NCI-H187 treated with DMSO at 0.1 percent for 48 hours (cell line): Measurements from ENCODE around the gene ZNF652.
A peak's percentile ranks its signal among the peaks of the same experiment; 100 is the strongest.
"Not testable (repeated sequence)": the region's sequence is repeated elsewhere in the genome, so short reads cannot be mapped to it uniquely, and the experiment has no call there.

Experiments
- DNase-seq: peaks from one replicate; lab custom pipeline; 2025; lab: John Stamatoyannopoulos, UW

ZNF652 gene

GRCh38 chr17:49386373-49386772, 24.3 kb upstream of the ZNF652 start:
- no peak for DNase-seq

DNA sequence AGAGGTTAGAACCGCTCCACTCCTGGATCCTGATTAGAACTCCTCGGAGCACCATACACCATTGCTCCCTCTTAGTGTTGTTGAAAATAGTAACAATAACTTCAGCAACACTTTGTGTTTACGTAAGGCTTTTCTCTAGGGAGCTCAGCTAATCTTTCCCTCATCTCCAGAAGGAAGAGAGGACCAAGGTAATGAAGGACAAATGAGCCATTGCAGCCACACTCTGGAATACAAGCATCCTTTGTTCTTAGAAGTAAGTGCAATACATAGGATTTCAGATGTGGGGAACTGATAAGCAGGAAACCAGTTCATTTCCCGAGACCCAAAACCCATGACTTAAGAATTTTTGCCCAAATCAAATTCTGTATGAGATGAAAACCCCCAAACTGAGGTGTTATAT, 22.9 kb upstream of the ZNF652 start:
- no peak for DNase-seq

- no peak for DNase-seq
Observed at GRCh38 chr17:49383060-49383459, 21.0 kb upstream of the ZNF652 start.

DNA sequence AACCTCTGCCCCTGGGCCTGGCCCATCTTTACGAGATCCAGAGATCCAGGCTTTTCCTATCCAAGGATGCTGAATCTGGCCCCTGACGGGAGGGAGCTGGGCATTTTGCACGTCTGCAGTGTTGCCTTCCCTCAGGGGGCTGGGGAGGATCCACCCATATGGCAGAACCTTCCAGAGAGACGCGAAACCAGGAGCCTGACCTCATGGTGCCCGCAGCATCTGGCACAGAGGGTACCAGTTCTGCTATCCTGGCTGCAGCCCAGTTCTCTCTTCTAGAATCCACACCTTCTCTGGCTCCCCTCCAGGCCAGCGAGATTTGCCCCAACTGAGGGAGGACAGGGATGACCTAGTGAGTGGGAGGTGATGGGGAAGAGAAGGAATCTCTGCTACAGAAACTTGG, 20.5 kb upstream of the ZNF652 start:
- no peak for DNase-seq

DNA sequence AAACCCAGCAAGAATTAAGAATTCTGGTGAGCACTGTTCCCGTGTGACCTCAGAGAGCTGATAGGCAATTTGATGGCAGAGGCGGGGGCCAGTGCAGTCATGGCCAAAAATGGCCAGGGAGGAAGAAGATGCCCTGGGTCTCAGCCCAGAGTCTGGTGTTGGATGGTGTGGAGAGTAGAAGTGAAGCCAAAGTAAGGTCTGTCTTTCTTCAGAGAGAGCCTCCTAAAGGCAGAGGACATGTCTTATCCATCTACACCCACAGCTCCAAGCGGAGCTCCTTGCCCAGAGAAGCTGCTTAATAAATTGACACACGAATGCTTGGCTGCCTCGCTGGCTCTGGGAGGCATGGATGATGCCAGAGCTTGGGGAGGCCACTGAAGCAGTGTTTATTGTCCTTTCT, 19.7 kb upstream of the ZNF652 start:
- no peak for DNase-seq

- DNase-seq: no peak
Observed at GRCh38 chr17:49381033-49381432, 19.0 kb upstream of the ZNF652 start.

DNA sequence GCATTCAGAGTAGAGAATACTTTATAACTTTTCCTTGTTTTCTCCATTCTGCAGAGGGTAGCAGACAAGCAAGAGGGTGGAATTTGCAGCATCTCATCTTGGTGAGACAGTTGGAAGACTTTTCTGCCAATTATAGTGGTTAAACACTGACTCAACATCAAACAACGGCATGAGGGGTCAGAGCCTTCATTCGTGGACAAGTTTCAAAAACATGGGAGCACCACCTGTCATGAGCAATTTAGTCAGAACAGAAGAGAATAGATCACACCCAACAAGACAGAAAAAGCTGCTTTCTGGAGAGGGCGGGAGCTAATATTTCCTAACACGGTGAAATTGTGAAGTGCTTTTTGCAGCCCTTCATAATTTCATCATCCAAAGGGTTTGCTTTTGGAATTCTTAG, 17.9 kb upstream of the ZNF652 start:
- no peak for DNase-seq

DNA sequence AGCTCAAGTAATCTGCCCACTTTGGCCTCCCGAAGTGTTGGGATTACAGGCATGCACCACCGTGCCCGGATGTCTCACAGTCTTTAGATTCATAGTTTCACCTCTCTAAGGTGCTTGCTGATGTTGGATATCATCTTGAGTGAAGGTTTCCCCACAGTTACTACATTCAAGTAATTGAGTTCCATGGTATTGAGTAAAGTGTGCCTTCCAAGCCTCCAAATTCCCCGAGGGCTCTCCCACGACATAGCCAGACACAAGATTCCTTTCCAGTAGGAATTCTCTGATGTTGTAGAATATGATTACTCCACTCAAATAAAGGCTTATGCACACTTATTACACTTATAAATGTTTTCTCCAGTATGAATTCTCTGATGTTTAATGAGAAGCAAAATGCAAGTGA, 16.3 kb upstream of the ZNF652 start:
- no peak for DNase-seq

DNA sequence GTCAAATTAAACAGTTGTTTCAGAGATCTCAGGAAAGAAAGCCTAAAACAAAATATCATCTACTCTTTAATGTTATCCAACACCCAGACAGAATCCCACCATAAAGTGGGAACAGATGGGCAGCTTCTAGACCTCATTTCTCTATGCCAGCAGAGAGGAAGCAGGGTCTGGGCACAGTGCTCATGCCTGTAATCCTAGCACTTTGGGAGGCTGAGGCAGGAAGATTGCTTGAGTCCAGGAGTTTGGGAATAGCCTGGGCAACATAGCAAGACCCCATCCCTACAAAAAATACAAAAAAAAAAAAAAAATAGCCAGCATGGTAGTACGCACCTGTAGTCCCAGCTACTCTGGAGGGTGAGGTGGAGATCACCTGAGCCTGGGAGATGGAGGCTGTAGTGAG, 13.5 kb upstream of the ZNF652 start:
- DNase-seq: no peak

DNA sequence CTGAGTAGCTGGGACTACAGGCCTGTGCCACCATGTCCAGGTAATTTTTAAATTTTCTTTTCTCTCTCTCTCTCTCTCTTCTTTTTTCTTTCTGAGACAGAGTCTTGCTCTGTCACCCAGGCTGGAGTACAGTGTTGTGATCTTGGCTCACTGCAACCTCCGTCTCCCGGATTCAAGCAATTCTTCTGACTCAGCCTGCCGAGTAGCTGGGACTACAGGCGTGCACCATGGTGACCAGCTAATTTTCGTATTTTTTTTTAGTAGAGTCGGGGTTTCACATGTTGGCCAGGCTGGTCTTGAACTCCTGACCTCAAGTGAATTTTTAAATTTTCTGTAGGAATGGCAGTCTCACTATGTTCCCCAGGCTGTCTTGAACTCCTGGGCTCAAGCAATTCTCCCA, 11.1 kb upstream of the ZNF652 start:
- no peak for DNase-seq

GRCh38 chr17:49372425-49372824, 10.4 kb upstream of the ZNF652 start:
- DNase-seq: no peak

DNA sequence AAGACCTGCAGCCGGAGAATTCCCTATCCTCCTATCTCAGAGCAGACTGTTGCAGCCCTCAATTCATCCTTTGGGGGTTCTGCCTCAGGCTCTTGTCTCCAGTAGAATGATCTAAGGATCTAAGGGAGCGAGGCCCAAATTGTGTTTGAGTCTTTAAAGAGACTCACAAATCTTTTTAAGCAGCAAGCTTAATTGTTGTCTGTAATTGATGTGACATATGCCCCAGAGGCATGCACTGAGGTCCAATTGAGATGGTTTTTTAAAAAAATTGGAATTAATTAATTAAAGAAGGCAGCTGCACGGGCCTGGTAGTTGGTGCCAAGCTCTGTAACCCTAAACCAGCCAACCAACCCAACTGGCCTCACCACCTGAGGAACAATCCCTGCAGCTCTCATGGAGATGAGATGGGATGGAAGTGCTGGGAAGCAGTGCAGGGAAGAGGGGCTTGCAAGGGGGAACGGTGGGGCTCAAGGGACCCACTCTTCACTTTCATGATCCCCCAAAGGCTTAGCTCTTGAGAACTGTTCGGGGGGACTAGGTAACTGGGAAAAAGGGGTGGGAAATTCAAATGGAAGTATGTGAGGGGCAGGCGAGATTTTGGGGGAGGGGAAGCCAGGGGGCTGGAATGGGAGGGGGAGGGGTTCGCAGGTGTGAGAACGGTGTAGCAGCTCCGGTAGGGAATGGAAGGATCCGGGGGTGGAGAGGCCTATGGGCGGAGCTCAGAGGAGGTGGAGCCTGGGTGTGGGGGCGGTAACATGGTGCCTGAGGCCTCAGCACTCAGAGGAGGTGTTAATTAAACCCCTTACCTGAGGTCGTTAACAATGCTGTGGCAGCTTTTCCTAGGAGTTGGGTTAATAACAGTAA, 9.2 kb upstream of the ZNF652 start:
- no peak for DNase-seq

DNA sequence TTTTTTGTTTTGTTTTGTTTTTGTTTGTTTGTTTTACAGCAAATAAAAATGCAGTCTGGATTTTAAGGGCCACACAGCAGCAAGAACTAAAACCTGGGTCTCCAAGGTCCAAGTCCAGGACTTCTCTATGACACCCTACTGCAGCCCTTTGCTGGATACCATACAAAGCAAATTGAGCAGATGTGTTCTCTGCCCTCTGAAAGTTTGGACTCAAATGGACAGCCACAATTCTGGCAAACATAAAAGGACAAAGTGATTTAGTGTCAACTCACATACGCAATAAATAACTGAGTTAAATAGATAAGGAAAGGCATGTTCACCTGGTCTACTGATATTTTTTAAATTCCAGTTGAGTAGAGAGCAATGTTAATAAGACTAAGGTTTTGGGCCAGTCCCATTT, 7.7 kb upstream of the ZNF652 start:
- no peak for DNase-seq

DNA sequence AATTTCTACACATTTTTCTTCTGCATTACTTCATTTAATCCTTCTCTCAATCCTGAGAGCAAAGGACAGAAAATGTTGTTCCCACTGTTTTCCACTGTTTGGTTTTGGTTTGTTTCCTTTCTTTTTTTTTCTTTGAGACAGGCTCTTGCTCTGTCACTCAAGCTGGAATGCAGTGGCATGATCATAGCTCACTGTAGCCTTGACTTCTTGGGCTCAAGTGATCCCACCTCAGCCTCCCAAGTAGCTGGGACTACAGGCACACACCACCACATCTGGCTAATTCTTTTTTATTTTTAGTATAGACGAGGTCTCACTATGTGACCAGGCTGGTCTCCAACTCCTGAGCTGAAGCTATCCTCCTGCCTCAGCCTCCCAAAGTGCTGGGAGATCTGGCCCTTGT, 7.0 kb upstream of the ZNF652 start:
- DNase-seq: no peak

DNA sequence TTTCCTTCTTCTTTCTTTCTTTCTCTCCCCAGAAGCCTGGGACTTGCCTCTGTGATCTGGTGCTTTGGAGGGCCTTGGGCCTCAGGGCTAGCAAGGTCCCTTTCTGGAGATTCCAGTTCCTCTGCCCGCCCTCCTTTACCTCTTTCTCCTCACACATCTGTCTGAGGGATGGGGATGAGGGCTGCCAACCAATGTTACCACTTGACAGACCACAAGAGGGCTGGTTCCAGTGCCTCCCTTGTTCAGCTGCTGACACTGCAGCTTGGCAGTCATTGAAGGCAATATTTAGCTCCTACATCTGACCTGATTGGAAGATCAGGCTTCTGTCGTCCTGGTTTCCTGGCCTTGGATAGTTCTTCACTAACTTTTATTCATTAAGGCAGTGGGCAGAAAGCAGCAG, 3.6 kb upstream of the ZNF652 start:
- DNase-seq: peak; percentile 22

GRCh38 chr17:49365126-49365525, 3.1 kb upstream of the ZNF652 start:
- not testable (repeated sequence) for DNase-seq

DNA sequence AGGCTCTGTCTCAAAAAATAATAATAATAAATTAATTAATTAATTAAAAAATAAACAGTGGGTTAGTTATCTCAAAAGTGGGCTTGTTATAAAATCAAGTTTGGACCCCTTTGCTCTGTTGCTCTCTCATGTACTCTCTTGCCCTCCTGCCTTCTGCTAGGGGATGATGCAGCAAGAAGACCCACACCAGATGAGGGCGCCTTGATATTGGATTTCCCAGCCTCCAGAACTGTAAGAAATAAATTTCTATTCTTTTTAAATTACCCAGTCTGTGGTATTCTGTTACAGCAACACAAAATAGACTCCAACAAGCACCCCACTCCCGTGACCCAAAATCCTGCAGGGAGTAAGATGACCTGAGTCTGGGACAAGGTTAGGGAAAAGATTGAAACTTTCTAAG, 2.1 kb upstream of the ZNF652 start:
- DNase-seq: no peak

DNA sequence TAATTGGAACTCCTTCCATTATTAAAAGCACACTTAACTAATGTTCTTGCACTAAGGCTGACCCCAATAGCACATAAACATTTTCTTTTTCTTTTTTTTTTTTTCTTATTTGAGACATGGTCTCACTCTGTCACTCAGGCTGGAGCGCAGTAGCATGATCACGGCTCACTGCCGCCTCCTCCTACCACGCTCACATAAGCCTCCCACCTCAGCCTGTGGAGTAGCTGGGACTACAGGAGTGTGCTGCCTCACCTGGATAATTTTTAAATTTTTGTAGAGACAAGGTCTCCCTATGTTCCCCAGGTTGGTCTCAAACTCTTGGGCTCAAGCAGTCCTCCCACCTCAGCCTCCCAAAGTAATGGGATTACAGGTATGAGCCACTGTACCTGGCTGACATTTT, 1.2 kb upstream of the ZNF652 start:
- no peak for DNase-seq

GRCh38 chr17:49362723-49363117, 670 bp upstream of the ZNF652 start:
- no peak for DNase-seq

DNA sequence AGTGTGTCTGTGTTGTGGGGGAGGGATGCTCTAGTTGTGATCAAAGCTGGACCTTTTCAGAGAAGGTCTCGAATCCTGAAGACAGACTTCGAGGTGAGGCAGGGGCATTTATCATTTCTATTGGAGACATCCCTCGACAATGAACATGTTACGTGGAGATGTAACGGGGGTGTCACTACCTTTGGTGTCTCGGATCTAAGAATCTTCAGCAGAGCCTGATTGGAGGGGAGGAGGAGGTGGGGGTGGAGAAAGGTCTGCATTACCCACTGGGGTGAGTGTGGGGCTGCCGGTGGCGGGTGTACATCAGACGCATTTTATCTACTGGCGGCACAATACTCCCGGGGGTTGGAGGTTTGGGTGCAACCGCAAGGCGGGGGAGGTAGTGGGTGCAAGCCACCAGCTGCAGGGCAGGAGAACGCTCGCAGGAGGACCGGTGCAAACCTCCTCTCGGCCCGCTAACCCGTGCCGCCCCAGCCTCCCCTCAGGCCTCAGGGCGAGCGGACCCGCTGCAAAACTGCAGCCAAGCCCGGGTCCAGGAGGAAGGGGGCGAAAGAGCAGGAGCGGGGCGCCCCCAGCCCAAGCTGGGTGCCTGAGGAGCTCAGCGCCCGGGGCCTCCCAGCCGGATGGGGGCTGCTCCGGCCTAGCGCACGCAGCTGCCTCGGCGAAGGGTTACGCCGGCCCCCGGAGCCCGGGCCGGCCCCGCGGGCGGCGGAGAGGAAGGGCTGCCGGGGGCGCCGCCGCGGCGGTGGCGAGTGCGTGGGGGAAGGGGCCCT, 735 bp downstream of the ZNF652 start:
- peak; percentile 29 for DNase-seq

DNA sequence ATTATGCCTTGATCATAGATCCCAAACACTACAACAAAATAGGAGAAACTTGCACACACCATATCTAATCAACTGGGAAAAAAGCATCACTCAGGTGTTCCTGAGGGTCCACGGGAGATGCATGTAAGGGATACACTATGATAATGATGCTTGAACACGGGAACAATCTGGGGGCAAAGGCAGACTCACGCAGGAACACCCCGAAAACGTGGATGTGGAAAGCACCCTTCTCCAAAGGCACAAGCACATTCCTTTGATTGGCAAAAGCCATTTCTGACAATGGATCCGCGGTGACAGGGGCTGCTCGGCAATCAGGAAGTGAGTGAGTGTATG, 1.3 kb downstream of the ZNF652 start:
- no peak for DNase-seq

- DNase-seq: no peak
Observed at GRCh38 chr17:49359990-49360795, 1.9 kb downstream of the ZNF652 start.
